Measurements from ENCODE around the gene CCNL2. TPM values are rescaled to one million over a fixed set of nuclear protein-coding genes. Genes with fewer than 3 reads are reported as not detected.

CCNL2 gene
- total RNA-seq, 1 experiment from 2014 or later: 206 TPM

DNA sequence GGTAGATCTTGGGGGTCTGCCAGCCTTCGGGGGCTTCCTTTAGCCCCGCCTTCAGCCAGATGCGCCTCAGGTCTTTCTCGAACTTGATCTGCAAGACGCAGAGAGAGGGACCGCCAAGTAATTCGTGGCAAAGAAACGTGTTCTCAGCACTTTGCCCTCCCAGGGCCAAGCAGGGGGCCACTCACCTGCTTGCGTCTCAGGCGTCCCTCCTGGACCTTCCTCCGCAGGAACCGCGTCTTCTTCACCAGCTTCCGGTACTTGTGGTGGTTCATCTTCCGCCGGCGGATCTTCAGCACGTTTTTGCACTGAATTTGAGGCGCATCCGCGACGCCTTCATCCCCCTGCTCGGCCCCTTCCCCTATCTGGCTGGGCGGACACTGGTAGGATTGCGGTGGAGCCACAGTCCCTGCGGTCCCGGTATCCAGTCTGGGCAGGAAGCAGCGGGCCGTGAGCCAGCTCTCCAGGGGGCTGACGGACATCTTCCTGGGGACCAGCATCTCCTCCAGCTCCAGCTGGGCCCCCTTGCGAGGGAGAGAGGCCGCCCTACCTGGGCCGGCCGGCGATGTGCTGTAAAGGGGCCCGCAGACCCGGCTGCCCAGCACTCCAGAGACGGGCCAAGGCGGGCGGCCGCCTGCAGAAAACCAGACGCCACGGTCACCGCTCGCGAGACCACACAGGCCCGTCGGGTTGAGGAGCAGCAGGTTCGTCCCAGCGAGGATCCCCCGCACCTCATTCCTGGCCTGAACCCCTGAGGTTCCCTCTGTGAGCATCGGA is 25.1 kb downstream of the CCNL2 start:
- H3K27me3 ChIP-seq (replicated peaks; ENCODE audit: insufficient read depth, low read depth, low read length, poor library complexity): no peaks in the 10 kb centered on the region
- H3K36me3 ChIP-seq (ENCODE audit: insufficient read depth, low read length, poor library complexity, severe bottlenecking): no peaks in the 10 kb centered on the region
- BruUV-seq (replicated peaks): TSS peak; percentile 91
- DNase-seq (ENCODE audit: low spot score): no peak
- peak overlapping the region; percentile 93 for H3K27ac ChIP-seq (ENCODE audit: low read depth, low read length, poor library complexity, severe bottlenecking)
- peak overlapping the region; percentile 98 for H3K4me3 ChIP-seq (ENCODE audit: low read depth, low read length, poor library complexity, severe bottlenecking)
- no peaks in the 10 kb centered on the region for H3K9me3 ChIP-seq (ENCODE audit: low read depth, low read length, poor library complexity, severe bottlenecking)
- ChIA-PET CTCF (no interaction called here), POLR2A (ENCODE audit: low non-redundant PET) (no interaction called here)
- intact Hi-C loops (cut with micrococcal nuclease; ENCODE audit: unreplicated experiment): loop anchor here (10.0 kb wide), 1 partner anchor 259 kb away; the partner anchor contains the start of gene C1orf159
- H3K4me1 ChIP-seq (ENCODE audit: insufficient read depth, low read length, poor library complexity, severe bottlenecking): peaks cover 10% of the 10 kb centered on the region
- TF ChIP-seq, protein P1, sequence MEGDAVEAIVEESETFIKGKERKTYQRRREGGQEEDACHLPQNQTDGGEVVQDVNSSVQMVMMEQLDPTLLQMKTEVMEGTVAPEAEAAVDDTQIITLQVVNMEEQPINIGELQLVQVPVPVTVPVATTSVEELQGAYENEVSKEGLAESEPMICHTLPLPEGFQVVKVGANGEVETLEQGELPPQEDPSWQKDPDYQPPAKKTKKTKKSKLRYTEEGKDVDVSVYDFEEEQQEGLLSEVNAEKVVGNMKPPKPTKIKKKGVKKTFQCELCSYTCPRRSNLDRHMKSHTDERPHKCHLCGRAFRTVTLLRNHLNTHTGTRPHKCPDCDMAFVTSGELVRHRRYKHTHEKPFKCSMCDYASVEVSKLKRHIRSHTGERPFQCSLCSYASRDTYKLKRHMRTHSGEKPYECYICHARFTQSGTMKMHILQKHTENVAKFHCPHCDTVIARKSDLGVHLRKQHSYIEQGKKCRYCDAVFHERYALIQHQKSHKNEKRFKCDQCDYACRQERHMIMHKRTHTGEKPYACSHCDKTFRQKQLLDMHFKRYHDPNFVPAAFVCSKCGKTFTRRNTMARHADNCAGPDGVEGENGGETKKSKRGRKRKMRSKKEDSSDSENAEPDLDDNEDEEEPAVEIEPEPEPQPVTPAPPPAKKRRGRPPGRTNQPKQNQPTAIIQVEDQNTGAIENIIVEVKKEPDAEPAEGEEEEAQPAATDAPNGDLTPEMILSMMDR (conservative IDR thresholded peaks at IDR 0.05; ENCODE audit: low read depth, low read length): no peak
- TF ChIP-seq EZH2 (IDR thresholded peaks at IDR 0.05; ENCODE audit: borderline replicate concordance, low read depth, low read length, poor library complexity, severe bottlenecking): no peak

DNA sequence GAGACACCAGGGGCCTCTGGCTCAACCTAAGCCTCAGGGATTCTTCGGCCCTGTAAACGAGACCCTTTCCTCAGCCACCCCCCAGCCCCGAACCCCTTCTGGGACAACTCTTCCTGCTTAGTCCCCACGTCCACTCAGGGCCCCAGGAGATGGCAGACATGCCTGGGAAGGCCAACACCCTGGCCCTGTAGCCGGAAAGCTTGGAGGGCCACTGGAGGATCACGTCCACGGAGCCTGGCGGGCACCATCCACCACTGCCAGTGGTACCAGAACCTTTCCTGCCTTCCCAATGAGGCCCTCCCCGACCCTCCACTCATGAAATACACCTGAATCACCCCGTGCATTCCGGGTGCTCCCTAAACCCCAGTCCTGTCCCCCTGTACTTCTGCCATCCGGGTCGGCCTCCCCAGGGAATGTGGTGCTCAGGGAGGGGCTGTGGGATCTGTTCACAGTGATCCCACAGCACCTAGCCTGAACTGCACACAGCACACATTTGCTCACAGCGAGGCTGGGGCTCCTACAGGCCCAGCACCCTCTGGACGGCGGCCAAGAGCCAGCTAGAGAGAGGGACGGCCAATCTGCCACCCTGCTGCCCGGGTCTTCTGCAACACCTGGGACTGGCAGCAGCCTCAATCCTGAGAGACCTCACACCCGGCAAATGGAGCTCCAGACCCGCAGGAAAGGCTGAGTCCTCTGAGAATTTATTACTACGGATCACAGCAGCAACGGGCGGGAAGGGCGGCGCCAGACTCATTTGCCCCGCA is 25.9 kb downstream of the CCNL2 start:
- CTCF ChIA-PET: interaction anchor here (0.9 kb wide), 1 partner anchor 48 kb away, joined by 9 read pairs; the partner anchor contains the start of gene ANKRD65
- no peak overlapping the region for H3K4me3 ChIP-seq (ENCODE audit: low read depth, low read length, poor library complexity, severe bottlenecking)
- H3K4me1 ChIP-seq (ENCODE audit: insufficient read depth, low read length, poor library complexity, severe bottlenecking): peaks cover 10% of the 10 kb centered on the region
- no peak overlapping the region for H3K27ac ChIP-seq (ENCODE audit: low read depth, low read length, poor library complexity, severe bottlenecking)
- no peak for TF ChIP-seq EZH2 (IDR thresholded peaks at IDR 0.05; ENCODE audit: borderline replicate concordance, low read depth, low read length, poor library complexity, severe bottlenecking)
- TF ChIP-seq, protein P1 (conservative IDR thresholded peaks at IDR 0.05; ENCODE audit: low read depth, low read length): no peak
- H3K9me3 ChIP-seq (ENCODE audit: low read depth, low read length, poor library complexity, severe bottlenecking): no peaks in the 10 kb centered on the region
- H3K27me3 ChIP-seq (replicated peaks; ENCODE audit: insufficient read depth, low read depth, low read length, poor library complexity): no peaks in the 10 kb centered on the region
- no TSS peak for BruUV-seq (replicated peaks)
- DNase-seq (ENCODE audit: low spot score): no peak
- no peaks in the 10 kb centered on the region for H3K36me3 ChIP-seq (ENCODE audit: insufficient read depth, low read length, poor library complexity, severe bottlenecking)
- POLR2A ChIA-PET (ENCODE audit: low non-redundant PET): no interaction called here
- intact Hi-C loops (cut with micrococcal nuclease; ENCODE audit: unreplicated experiment): loop anchor here (10.0 kb wide), 1 partner anchor 258 kb away; the partner anchor contains the start of gene C1orf159

DNA sequence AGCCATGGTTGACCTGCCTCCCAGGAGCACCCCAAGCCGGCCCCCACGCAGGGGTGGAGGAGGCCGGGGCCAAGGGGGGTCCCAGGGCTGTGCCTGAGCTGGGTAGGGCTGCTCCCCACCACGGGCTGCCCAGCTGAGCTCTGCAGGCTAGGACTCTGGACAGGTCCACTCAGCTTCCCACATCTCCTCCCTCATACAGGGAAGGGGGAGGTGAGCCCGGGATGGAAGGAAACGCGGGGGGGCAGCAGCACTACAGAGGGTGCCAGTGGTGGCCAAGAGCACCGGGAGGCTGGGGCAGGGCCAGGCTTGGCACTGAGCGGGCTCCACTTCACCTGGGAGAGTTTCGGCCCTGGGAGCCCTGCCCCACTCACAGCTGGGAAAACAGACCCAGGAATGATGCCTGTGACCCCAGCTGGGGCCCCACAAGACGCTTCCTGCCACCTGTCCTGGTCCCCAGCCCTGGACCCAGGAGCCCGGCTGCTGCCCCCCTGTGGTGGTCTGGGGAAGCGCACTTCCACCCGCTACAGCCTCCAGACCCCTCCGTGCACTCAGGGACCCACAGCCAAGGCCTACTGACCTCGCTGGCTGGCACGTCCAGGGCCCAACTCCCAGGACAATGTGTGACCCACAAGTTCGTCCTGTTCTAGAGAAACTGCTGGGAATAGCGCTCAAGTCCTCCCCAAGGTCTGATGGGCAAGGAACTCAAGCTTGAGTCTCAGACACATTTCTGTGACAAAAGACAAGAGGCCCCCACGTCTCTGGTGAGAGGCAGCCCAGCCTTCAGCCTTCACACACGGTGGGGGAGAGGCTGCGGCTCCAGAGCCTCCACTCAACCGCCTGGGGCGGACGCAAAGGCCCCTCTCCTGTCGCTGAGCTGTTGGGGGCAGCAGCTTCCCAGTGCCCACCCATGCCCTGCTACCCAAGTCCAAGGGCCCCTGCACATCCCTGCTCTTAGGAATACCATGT is 27.1 kb downstream of the CCNL2 start:
- CTCF ChIA-PET: interaction anchor here (0.6 to 1.3 kb wide), 4 partner anchors 49 to 468 kb away, joined by 3 to 9 read pairs (median 4); partner anchors contain the start of gene ANKRD65
- DNase-seq (ENCODE audit: low spot score): peak; percentile 63
- Histone ChIP-seq H3K9me3 (ENCODE audit: low read depth, low read length, poor library complexity, severe bottlenecking) (no peaks in the 10 kb centered on the region), H3K27me3 (replicated peaks; ENCODE audit: insufficient read depth, low read depth, low read length, poor library complexity) (no peaks in the 10 kb centered on the region), H3K4me1 (ENCODE audit: insufficient read depth, low read length, poor library complexity, severe bottlenecking) (peaks cover 10% of the 10 kb centered on the region), H3K36me3 (ENCODE audit: insufficient read depth, low read length, poor library complexity, severe bottlenecking) (no peaks in the 10 kb centered on the region), H3K27ac (ENCODE audit: low read depth, low read length, poor library complexity, severe bottlenecking) (no peak overlapping the region), H3K4me3 (ENCODE audit: low read depth, low read length, poor library complexity, severe bottlenecking) (no peak overlapping the region)
- BruUV-seq (replicated peaks): no TSS peak
- TF ChIP-seq EZH2 (IDR thresholded peaks at IDR 0.05; ENCODE audit: borderline replicate concordance, low read depth, low read length, poor library complexity, severe bottlenecking): no peak
- TF ChIP-seq, protein P1 (conservative IDR thresholded peaks at IDR 0.05; ENCODE audit: low read depth, low read length): peak; percentile 96
- POLR2A ChIA-PET (ENCODE audit: low non-redundant PET): no interaction called here
- intact Hi-C loops (cut with micrococcal nuclease; ENCODE audit: unreplicated experiment): loop anchor here (10.0 kb wide), 1 partner anchor 257 kb away; the partner anchor contains the start of gene C1orf159
